ENCODE data around the gene USE1.

USE1 gene

DNA sequence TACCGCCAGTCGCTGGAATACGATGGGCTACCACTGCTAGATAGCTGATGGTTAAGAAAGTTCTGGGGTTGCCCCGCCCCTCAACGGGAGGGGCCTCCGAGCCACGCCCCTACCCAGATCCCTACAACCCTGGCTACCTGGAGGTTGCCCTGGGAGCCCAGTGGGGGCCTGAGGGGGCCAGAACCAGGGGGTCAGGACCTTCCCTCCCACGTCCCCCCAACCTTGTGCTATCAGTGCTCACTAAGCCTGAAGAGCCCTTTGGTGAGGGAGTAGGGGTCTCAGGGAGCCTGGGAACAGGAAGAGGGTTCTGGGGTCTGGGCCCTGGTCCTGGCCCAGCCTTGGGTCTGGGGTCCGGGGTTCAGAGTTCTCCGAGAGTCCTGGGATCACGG is 19.7 kb downstream of the USE1 start:
- no peaks in the 10 kb centered on the region for H3K9me3 ChIP-seq
- H3K4me2 ChIP-seq = peak overlapping the region; percentile 100
- peak overlapping the region; percentile 73 for H3K4me3 ChIP-seq
- peaks cover 70% of the 10 kb centered on the region for H3K36me3 ChIP-seq
- H4K20me1 ChIP-seq = peaks cover 46% of the 10 kb centered on the region
- no peaks in the 10 kb centered on the region for H3K27me3 ChIP-seq
- H3K9ac ChIP-seq = peak overlapping the region; percentile 80
- peak overlapping the region; percentile 72 for H3K27ac ChIP-seq
- H3K4me1 ChIP-seq = peaks cover 28% of the 10 kb centered on the region
- no peak for TF ChIP-seq Cebpa-rat (IDR thresholded peaks at IDR 0.05)

DNA sequence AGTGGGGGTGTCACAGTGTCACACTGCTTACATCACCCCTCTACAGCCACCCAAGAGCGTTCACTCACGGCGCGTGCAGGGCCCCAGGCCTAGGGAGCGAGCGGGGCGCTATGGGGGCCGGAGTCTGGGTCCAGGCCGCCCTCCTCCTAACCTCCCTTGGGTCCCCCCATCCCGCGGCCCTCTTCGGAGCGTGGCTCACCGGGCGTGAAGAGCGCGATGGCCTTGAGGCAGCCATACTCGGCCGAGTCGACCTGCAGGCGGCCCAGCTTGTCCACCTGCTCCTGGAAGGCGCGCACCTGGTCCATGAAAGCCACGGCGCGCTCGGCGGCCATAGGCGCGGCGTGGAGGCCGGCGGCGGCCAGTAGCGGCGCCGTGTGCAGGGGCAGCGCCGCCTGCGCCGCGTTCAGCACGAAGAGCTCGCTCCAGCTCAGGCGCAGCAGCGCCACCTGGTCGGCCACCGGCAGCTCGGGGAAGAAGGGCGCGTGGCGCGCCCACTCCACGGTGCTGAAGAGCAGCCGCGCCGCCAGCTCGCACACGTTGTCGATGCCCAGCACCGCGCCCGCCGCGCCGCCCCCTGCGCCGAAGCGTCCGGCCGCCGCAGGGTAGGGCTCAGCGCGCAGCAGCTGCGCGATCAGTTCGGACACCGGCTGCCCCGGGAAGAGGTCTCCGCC is 20.3 kb downstream of the USE1 start:
- peaks cover 51% of the 10 kb centered on the region for H4K20me1 ChIP-seq
- peaks cover 70% of the 10 kb centered on the region for H3K36me3 ChIP-seq
- H3K9me3 ChIP-seq = no peaks in the 10 kb centered on the region
- peak overlapping the region; percentile 80 for H3K9ac ChIP-seq
- peak overlapping the region; percentile 72 for H3K27ac ChIP-seq
- H3K27me3 ChIP-seq = no peaks in the 10 kb centered on the region
- TF ChIP-seq Cebpa-rat (IDR thresholded peaks at IDR 0.05) = no peak
- peak overlapping the region; percentile 100 for H3K4me2 ChIP-seq
- H3K4me3 ChIP-seq = peak overlapping the region; percentile 73
- H3K4me1 ChIP-seq = peaks cover 31% of the 10 kb centered on the region

DNA sequence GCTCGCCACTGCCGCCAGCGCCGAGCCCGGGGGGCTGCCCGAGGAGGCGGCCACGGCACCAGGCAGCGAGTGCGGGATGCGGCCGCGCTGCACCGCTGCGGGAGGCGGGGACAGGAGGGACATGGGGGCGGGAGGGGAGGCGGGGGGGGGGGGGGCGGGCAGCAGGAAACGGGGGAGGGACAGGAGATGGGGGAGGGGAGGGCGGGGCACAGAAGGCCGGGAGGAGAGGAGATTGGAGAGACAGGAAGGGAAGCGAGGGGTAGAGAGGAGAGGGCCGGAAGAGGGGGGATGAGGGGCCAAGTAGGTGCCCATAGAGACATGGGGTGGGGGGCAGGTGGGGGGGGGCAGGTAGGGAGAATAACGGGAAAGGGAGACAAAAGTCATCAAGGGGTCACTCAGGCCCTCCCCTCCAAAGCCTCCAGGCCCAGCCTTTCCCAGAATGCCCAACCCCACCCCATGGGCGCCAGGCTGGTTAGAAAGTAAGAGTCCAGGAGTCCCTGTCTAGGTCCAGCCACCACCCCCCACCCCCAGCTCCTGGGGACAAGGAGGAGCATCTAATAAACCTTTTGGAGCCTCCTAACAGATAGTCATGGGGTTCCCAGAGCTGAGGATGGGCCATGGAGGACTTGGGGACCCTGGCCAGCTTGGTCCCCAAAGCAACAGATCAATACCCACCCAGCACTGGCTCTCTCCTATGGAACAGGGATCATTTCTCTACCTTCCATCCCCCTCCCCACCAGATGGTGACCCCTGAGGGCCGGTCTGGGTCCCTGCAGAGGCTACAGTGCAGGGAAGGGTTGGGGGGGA is 21.0 kb downstream of the USE1 start:
- Histone ChIP-seq H3K4me1 (peaks cover 38% of the 10 kb centered on the region), H3K27ac (peak overlapping the region; percentile 72; the same call in 1 of the 2 replicates)
- no peak for TF ChIP-seq Cebpa-rat (IDR thresholded peaks at IDR 0.05)

DNA sequence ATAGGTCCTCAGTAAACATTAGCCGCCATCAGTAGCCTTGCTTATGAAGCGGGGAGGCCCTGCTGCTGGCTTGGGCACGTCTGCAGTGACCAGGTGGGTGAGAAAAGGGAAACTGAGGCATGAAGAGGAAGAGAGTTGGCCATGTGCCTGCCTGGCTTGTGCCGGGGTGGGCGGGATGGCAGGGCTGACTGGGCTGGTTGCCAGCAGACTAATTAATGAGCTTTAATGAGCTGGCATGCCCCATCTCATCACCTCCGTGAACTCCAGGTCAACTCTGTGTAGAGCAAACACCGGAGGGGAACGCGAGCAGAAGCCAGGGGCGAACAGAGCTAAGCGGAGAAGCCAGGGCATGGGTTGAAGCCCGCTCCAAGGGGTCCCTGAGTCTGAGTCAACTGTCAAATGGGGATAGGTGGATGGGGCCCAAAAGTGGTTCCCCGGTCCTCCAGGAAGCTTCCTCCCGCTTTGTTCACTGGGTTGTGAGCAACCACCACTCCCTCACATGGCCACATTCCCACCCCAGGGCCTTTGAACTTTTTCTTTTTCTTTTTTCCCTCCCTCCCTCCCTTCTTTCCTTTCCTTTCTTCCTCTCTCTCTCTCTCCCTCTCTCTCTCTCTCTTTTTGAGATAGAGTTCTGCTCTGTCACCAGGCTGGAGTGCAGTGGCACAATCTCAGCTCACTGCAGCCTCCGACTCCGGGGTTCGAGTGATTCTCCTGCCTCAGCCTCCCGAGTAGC is 21.8 kb downstream of the USE1 start:
- Histone ChIP-seq H3K27ac (no peak overlapping the region), H3K9me3 (no peaks in the 10 kb centered on the region), H3K36me3 (peaks cover 64% of the 10 kb centered on the region), H3K4me3 (no peak overlapping the region), H4K20me1 (peaks cover 63% of the 10 kb centered on the region), H3K4me2 (peak overlapping the region; percentile 49), H3K27me3 (no peaks in the 10 kb centered on the region), H3K4me1 (peaks cover 46% of the 10 kb centered on the region), H3K9ac (no peak overlapping the region)
- no peak for TF ChIP-seq Cebpa-rat (IDR thresholded peaks at IDR 0.05)

More for the DNA sequence above, 21.0 kb downstream of the USE1 start:
- peaks cover 70% of the 10 kb centered on the region for H3K36me3 ChIP-seq
- H3K27me3 ChIP-seq = no peaks in the 10 kb centered on the region
- peak overlapping the region; percentile 100 for H3K4me2 ChIP-seq
- no peaks in the 10 kb centered on the region for H3K9me3 ChIP-seq
- peaks cover 59% of the 10 kb centered on the region for H4K20me1 ChIP-seq
- peak overlapping the region; percentile 73 for H3K4me3 ChIP-seq
- H3K9ac ChIP-seq = peak overlapping the region; percentile 80; the same call in 1 of the 2 replicates

DNA sequence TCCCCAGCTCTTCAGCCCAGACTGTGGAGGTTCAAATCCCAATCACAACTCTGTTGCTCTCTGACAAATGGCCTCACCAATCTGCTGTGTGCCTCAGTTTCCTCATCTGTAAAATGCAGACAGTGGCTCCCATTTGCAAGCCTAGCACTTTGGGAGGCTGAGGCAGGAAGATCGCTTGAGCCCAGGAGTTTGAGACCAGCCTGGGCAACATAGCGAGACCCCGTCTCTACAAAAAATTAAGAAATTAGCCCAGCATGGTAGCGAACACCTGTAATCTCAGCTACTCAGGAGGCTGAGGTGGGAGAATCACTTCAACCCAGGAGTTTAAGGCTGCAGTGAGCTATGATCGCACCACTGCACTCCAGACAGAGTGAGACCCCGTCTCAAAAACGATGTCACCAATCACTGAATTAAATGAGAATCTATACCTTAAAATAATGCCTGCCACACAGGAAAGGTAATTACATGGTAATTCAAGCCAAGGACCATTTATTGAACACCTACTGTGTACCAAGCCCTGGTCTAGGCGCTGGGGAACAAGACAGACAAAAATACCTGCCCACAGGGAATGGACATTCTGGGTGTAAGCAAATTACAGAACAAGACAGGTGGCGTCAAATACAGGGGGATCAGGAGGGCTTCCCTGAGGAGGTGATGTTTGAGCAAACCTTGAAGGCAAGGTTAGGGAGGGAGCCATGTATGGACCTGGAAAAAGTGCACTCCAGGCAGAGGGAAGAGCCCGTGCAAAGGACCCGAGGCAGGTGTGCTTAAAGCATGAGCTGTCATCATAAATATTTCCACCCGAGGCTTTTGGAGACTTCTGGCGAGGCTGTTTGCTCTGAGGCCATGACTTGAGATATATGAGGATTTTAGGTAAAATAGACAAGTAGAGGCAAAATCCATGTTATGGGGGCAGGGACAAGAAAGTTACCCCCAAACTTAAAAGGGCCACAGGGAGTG is 22.9 kb downstream of the USE1 start:
- H3K9me3 ChIP-seq = no peaks in the 10 kb centered on the region
- no peaks in the 10 kb centered on the region for H3K27me3 ChIP-seq
- H3K9ac ChIP-seq = no peak overlapping the region
- TF ChIP-seq Cebpa-rat (IDR thresholded peaks at IDR 0.05) = no peak
- no peak overlapping the region for H3K4me2 ChIP-seq
- no peak overlapping the region for H3K4me3 ChIP-seq
- peaks cover 53% of the 10 kb centered on the region for H3K36me3 ChIP-seq
- no peak overlapping the region for H3K27ac ChIP-seq
- peaks cover 57% of the 10 kb centered on the region for H3K4me1 ChIP-seq
- H4K20me1 ChIP-seq = peaks cover 66% of the 10 kb centered on the region

DNA sequence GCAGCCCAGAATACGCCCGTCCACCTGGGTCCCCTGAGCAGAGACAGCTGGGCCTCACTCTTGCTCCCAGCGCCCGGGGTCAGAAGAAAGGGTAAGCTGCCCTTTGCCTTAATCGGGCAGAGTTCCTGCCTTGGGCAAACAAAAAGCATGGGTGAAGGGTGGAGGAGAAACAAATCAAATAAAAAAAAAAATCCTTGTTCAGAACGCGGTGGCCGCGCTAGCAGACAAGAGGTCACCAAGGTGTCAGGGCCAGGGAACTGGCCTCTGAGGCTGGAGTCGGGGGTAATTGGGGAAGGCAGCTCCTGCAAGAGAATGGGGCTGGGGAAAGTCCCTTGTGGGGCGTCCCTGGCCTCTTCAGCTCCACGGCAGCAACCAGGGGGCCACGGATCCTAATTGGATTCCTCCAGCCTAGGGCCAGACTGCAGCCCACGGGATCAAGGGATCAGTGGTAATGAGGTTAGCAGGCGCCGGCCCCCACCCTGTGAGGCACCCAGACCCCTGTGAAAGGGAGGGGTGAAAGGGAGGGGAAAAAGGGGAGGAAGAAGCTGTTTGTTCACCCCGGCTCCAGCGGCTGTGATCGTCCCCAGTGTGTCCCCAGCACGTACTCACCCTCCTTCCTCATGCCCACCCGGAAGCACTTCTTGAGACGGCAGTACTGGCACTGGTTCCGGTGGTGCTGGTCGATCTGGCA is 25.1 kb downstream of the USE1 start:
- Histone ChIP-seq H3K36me3 (peaks cover 39% of the 10 kb centered on the region), H3K27ac (no peak overlapping the region), H3K9ac (no peak overlapping the region), H3K9me3 (no peaks in the 10 kb centered on the region), H3K4me1 (peaks cover 56% of the 10 kb centered on the region), H4K20me1 (peaks cover 78% of the 10 kb centered on the region), H3K4me3 (no peak overlapping the region), H3K4me2 (no peak overlapping the region), H3K27me3 (no peaks in the 10 kb centered on the region)
- TF ChIP-seq Cebpa-rat (IDR thresholded peaks at IDR 0.05) = no peak

DNA sequence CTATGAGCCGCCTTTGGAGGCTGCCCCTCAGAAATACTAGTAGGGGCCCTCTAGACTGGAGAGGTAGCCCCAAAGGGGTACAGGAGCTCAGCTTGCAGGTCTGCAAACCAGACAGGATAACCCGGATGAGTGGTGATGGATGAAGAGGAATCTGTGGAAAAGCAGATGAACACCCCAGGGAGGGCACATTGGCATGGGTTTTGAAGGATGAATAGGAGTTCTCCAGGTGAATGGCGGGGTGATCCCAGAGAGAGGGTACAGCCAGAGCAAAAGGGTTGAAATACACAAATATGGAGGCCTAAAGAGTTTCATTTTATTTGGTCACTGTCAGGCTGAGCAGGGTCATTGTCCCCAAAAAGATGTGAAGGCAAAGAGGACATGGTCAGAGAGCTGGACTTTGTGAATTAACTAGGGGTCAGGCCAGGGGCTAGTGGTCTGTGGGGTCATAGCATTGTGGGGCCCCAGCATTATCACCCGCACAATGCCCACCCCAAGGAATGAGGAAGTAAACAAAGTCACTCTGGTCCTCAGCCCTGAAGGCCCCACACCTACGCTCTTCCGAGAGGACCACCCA is 25.8 kb downstream of the USE1 start:
- peaks cover 75% of the 10 kb centered on the region for H4K20me1 ChIP-seq
- no peak overlapping the region; the same call in 1 of the 2 replicates for H3K27ac ChIP-seq
- H3K4me3 ChIP-seq = no peak overlapping the region
- peaks cover 51% of the 10 kb centered on the region for H3K4me1 ChIP-seq
- no peaks in the 10 kb centered on the region for H3K9me3 ChIP-seq
- H3K9ac ChIP-seq = no peak overlapping the region
- H3K36me3 ChIP-seq = peaks cover 39% of the 10 kb centered on the region
- no peak overlapping the region for H3K4me2 ChIP-seq
- TF ChIP-seq Cebpa-rat (IDR thresholded peaks at IDR 0.05) = no peak
- H3K27me3 ChIP-seq = no peaks in the 10 kb centered on the region

DNA sequence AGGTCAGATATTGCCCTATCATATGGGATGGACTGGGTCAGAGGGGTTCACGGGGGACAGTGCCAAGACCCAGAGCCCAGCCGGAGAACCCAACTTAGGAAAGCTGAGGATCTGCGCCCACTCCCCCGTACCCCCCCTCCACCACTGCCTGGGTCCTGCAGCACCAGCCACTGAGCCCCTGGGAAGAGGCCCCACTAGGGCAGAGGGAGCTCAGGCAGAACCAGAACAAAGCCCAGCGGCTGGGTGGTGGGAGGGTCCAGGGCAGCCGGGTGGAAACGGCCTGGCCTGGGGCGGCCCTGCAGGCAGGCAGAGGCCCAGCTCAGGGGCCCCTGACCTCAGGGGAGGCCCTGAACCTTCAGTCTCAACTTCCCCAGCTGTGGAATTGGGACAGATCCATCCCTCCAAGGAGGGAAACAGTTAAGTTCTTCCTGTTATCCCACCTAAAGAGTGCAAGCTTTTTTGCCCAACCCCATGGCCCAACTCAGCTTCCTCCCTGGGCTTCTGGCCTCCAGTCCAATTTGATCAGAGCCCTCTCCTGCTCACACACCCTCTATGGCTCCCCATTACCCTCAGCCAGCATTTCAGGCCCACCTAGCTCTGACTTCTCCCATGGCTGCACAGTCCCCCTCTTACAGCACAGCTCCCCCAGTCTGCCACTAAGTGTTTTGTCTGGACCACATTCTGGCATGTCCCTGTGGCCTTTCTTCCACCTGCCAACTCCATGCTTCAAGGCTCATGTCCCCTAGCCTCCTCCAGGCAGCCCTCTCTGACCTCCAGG is 27.5 kb downstream of the USE1 start:
- Histone ChIP-seq H3K9me3 (no peaks in the 10 kb centered on the region), H3K4me1 (peaks cover 54% of the 10 kb centered on the region), H3K27me3 (no peaks in the 10 kb centered on the region), H3K4me2 (peak overlapping the region; percentile 92), H3K9ac (peak overlapping the region; percentile 85; the same call in 1 of the 2 replicates), H3K4me3 (peak overlapping the region; percentile 90), H3K36me3 (peaks cover 37% of the 10 kb centered on the region), H4K20me1 (peaks cover 68% of the 10 kb centered on the region), H3K27ac (peak overlapping the region; percentile 47; the same call in 1 of the 2 replicates)
- TF ChIP-seq Cebpa-rat (IDR thresholded peaks at IDR 0.05) = no peak
